Mucosa of stomach (tissue), 1 donor: ENCODE measurements around the gene ZNF662.

Source experiments
- H3K27me3 ChIP-seq: one replicate; pipeline ENCODE4 v1.7.0; 2013; ENCODE audit warnings: mild to moderate bottlenecking, low read length; ENCODE audit not compliant: control insufficient read depth, insufficient read depth
- H3K36me3 ChIP-seq: one replicate; pipeline ENCODE4 v1.7.0; 2013; ENCODE audit warnings: low read length; ENCODE audit not compliant: control insufficient read depth, insufficient read depth
- H3K4me1 ChIP-seq: one replicate; pipeline ENCODE4 v1.7.0; 2013; ENCODE audit warnings: mild to moderate bottlenecking, low read length; ENCODE audit not compliant: control insufficient read depth, insufficient read depth
- H3K4me3 ChIP-seq: one replicate; pipeline ENCODE4 v1.7.0; 2013; ENCODE audit warnings: low read length
- H3K9ac ChIP-seq: one replicate; pipeline ENCODE4 v1.7.0; 2013; ENCODE audit warnings: mild to moderate bottlenecking, low read length, moderate library complexity
- H3K9me3 ChIP-seq: one replicate; pipeline ENCODE4 v1.7.0; 2013; ENCODE audit warnings: mild to moderate bottlenecking, low read length, moderate library complexity; ENCODE audit not compliant: control insufficient read depth
- donor health status: Pancreatic carcinoma.

Gene ZNF662

DNA sequence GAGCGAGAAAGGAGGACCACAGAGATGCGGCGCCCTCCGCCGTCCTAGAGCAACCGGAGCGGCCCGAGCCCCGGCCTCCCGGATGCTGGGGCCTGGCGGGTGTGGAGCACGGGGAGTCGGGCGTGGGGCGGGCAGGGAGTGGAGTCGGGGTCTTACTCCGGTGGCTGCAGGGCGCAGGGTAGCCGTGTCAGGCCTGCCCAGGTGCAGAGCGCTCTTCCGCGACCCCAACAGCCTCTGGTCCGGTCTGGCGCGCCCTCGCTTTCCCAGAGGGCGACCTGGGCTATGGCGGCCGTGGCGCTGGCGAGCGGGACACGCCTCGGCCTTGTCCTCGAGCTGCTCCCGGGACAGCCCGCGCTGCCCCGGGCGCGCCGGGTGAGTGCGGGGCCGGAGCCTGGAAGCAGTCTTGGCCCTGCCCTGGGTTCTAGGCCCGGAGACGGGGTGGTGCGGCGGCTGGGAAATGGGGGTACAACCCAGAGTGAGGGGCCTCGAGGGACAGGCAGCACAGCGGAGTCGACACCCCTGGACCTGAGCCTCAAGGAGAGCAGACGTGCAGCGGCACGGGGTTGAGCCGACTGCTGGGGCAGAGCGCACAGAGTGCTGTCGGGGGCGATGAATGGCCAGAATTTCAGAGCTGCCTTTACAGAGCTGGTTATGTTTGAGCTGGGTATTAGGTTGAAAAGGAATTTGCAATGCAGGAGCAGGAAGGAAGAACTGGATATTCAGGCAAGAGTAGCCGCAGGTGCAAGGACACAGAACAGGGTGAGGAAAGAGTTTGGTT lies at the start of gene ZNF662:
Gene ZNF662, plus strand, starts transcription at position 73 of the 778 bp plus-strand sequence. CDS start 1,973 bp downstream, outside the sequence.
- Histone ChIP-seq H3K9ac (peak within 1 kb of the TSS; percentile 80), H3K27me3 (peaks cover 2% of the 10 kb centered on the region)

DNA sequence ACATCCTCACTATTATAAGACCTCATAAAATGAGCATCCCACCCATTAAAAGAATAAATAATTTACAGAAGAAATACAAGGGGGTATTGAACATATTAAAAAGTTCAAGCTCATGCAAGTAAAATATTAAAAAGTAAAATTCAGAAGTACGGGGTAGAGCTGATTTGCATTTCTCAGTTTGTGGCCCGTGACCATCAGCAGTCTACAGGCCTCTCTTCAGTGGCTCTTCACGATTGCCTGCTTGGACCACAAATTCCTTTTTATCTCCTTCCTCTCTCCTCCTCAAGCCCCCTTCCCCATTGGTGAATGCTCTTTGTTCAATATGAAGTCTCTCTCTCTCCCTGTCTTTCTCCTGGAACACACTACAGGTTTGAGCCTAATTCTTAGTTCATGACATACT lies 49.4 kb upstream of the ZNF662 start:
- Histone ChIP-seq H3K4me3 (no peak overlapping the region), H3K9ac (no peak overlapping the region), H3K36me3 (no peaks in the 10 kb centered on the region), H3K27me3 (no peaks in the 10 kb centered on the region), H3K9me3 (no peaks in the 10 kb centered on the region), H3K4me1 (peaks cover 22% of the 10 kb centered on the region)

More for the DNA sequence above, at the start of gene ZNF662:
- peaks cover 3% of the 10 kb centered on the region for H3K36me3 ChIP-seq
- peak within 1 kb of the TSS; percentile 79 for H3K4me3 ChIP-seq
- H3K9me3 ChIP-seq = no peaks in the 10 kb centered on the region
- H3K4me1 ChIP-seq = peaks cover 43% of the 10 kb centered on the region

DNA sequence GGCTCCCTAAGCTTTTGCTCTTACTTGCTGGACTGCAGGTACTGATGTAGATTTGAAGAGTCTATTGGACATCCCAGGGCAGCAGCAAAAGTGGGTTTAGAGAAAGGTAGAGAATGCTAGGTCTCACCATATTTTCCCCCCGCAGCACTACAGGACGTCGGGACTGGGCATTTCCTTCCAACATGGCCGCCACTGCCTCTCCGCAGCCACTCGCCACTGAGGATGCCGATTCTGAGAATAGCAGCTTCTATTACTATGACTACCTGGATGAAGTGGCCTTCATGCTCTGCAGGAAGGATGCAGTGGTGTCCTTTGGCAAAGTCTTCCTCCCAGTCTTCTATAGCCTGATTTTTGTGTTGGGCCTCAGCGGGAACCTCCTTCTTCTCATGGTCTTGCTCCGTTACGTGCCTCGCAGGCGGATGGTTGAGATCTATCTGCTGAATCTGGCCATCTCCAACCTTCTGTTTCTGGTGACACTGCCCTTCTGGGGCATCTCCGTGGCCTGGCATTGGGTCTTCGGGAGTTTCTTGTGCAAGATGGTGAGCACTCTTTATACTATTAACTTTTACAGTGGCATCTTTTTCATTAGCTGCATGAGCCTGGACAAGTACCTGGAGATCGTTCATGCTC lies 41.5 kb upstream of the ZNF662 start:
- no peaks in the 10 kb centered on the region for H3K4me1 ChIP-seq
- H3K9me3 ChIP-seq = no peaks in the 10 kb centered on the region
- no peak overlapping the region for H3K9ac ChIP-seq
- H3K4me3 ChIP-seq = no peak overlapping the region
- no peaks in the 10 kb centered on the region for H3K36me3 ChIP-seq
- no peaks in the 10 kb centered on the region for H3K27me3 ChIP-seq

DNA sequence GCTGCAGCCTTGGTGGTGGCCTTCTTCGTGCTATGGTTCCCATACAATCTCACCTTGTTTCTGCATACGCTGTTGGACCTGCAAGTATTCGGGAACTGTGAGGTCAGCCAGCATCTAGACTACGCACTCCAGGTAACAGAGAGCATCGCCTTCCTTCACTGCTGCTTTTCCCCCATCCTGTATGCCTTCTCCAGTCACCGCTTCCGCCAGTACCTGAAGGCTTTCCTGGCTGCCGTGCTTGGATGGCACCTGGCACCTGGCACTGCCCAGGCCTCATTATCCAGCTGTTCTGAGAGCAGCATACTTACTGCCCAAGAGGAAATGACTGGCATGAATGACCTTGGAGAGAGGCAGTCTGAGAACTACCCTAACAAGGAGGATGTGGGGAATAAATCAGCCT lies 40.7 kb upstream of the ZNF662 start:
- H3K9ac ChIP-seq = no peak overlapping the region
- no peaks in the 10 kb centered on the region for H3K9me3 ChIP-seq
- H3K27me3 ChIP-seq = no peaks in the 10 kb centered on the region
- H3K4me3 ChIP-seq = no peak overlapping the region
- H3K36me3 ChIP-seq = no peaks in the 10 kb centered on the region
- H3K4me1 ChIP-seq = no peaks in the 10 kb centered on the region

DNA sequence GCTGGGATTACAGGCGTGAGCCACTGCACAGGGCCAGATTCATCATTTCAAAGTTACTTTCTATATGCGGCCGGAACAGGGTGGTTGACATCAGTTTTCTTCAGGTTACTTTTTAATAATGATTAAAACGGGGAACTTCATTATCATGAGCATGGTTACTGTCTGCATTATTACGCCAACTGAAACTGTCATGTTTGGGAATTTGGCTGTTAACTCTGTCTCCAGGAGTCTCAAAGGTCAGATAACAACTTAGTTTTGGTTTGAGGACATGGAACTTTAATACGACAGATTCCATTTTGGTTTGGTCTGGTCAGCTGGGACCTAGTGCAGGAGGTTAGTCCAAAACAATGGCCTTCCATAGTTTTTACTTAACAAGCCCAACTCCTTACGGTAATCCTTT lies 38.8 kb upstream of the ZNF662 start:
- H3K9me3 ChIP-seq = no peaks in the 10 kb centered on the region
- no peaks in the 10 kb centered on the region for H3K36me3 ChIP-seq
- no peak overlapping the region for H3K4me3 ChIP-seq
- H3K9ac ChIP-seq = no peak overlapping the region
- H3K27me3 ChIP-seq = no peaks in the 10 kb centered on the region
- H3K4me1 ChIP-seq = peaks cover 7% of the 10 kb centered on the region

DNA sequence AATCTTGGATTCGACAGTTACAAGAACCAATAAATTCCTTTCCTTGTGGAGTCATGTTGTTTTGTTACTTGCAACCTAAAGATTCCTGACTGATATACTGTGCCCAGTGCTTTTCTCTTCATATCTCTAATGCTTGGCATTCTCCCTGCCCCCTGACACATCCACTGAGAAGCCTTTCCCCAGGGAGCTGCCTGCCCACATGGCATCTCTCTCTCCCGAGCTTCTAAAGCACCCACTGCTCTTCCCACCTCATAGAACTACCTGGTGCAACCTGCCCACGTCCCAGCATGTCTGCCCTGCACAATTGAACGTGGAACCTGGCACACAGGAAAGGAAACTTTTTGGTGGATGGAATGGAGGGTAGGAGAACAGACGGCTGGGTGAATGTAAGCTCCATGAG lies 37.1 kb upstream of the ZNF662 start:
- H3K4me3 ChIP-seq = no peak overlapping the region
- no peaks in the 10 kb centered on the region for H3K27me3 ChIP-seq
- peaks cover 8% of the 10 kb centered on the region for H3K4me1 ChIP-seq
- no peaks in the 10 kb centered on the region for H3K9me3 ChIP-seq
- no peaks in the 10 kb centered on the region for H3K36me3 ChIP-seq
- H3K9ac ChIP-seq = no peak overlapping the region

DNA sequence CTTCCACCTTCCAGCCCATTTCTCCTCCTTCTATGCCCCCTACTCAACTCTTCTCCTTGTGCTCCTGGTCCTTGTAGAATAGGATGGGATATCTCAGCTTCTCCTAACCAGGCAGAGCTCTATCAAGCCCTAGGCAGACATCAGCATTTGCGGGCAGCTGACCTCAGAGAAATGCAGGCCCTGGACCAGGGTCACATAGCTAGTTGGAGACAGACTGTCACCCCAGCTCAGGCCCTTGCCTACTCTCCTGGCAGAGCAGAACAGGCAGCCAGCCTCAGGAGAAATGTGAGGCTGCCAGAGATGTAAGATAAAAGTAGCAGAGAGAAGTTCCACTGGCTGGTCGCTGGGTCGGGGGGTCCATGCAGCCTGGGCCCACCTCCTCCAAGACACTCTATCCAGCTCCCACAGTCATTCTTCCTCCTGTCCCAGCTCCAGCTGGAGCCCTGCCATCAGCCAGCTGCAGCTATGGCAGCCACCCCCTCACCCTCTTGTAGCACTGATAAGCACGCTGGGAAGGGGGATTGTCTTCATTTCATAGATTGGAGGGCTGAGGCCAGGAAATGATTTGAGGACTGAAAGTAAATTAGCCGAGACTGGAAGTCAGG lies 34.2 kb upstream of the ZNF662 start:
- no peak overlapping the region for H3K4me3 ChIP-seq
- no peaks in the 10 kb centered on the region for H3K9me3 ChIP-seq
- peaks cover 8% of the 10 kb centered on the region for H3K4me1 ChIP-seq
- H3K9ac ChIP-seq = no peak overlapping the region
- H3K27me3 ChIP-seq = no peaks in the 10 kb centered on the region
- H3K36me3 ChIP-seq = no peaks in the 10 kb centered on the region

DNA sequence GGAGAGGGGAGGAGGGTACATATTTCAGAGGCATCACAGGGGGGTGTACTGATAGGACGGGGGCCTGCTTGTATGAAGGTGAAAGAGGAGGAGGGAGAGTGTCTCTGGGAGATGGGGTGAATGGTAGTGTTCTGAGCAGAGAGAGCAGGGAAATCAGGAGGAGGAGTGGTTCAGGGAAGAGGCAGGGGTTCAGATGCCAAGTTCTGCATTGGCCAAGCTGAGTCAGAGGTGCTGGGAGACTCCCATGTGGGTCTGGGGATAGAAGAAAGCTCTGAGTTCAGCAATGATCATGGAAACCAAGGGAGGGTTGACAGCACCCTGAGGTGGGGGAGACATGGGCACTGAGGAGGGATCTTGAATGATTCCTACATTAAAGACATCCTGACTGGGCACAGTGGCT lies 33.2 kb upstream of the ZNF662 start:
- no peak overlapping the region for H3K9ac ChIP-seq
- H3K36me3 ChIP-seq = no peaks in the 10 kb centered on the region
- H3K4me1 ChIP-seq = peaks cover 8% of the 10 kb centered on the region
- no peak overlapping the region for H3K4me3 ChIP-seq
- no peaks in the 10 kb centered on the region for H3K9me3 ChIP-seq
- no peaks in the 10 kb centered on the region for H3K27me3 ChIP-seq

DNA sequence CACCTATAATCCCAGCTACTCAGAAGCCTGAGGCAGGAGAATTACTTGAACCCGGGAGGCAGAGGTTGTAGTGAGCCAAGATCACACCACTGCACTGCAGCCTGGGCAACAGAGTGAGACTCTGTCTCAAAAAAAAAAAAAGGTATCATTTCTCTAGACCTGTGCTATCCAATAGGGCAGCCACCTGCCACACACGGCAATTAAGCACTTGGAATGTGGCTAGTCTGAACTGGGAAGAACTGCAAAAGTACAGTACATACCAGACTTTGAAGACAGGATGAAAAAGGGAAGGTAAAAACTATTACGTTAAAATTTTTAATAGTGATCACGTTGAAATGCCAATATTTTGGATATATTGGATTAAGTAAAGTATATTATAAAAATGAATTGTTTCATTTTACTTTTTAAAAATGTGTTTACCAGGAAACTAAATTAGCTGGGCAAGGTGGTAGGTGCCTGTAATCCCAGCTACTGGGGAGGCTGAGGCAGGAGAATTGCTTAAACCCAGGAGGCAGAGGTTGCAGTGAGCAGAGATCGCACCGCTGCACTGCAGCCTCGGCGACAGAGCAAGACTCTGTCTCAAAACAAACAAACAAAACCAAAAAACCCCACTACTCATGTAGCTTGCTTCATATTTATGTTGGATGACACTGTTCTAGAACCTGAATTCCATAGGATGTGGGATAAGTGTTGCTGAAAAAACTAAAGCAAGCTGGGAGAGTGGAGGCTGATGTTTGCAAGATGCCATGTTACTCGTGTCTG lies 32.5 kb upstream of the ZNF662 start:
- Histone ChIP-seq H3K36me3 (no peaks in the 10 kb centered on the region), H3K27me3 (no peaks in the 10 kb centered on the region), H3K4me3 (no peak overlapping the region), H3K9me3 (no peaks in the 10 kb centered on the region), H3K4me1 (peaks cover 8% of the 10 kb centered on the region), H3K9ac (no peak overlapping the region)

DNA sequence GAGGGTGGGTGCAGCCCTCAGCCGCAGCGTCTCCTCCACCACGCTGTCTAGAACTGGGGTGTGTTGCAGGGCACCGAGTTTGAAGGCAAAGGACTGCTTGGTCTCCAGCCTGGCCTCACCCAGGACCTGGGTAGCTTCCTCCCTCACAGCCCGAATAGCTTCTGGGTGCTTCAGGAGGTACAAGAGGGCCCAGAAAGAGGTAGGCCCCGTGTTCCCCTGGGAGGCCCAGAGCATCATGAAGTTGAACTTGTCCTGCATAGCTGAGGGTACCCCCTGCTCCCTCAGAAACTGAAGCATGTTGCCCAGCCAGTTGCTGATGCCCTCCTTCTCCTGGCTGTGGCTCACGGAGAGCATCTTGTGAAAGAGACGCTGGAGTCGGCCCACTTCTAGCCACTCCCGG lies 31.2 kb upstream of the ZNF662 start:
- Histone ChIP-seq H3K36me3 (no peaks in the 10 kb centered on the region), H3K27me3 (no peaks in the 10 kb centered on the region), H3K4me3 (no peak overlapping the region), H3K9ac (no peak overlapping the region), H3K4me1 (peaks cover 8% of the 10 kb centered on the region), H3K9me3 (no peaks in the 10 kb centered on the region)

DNA sequence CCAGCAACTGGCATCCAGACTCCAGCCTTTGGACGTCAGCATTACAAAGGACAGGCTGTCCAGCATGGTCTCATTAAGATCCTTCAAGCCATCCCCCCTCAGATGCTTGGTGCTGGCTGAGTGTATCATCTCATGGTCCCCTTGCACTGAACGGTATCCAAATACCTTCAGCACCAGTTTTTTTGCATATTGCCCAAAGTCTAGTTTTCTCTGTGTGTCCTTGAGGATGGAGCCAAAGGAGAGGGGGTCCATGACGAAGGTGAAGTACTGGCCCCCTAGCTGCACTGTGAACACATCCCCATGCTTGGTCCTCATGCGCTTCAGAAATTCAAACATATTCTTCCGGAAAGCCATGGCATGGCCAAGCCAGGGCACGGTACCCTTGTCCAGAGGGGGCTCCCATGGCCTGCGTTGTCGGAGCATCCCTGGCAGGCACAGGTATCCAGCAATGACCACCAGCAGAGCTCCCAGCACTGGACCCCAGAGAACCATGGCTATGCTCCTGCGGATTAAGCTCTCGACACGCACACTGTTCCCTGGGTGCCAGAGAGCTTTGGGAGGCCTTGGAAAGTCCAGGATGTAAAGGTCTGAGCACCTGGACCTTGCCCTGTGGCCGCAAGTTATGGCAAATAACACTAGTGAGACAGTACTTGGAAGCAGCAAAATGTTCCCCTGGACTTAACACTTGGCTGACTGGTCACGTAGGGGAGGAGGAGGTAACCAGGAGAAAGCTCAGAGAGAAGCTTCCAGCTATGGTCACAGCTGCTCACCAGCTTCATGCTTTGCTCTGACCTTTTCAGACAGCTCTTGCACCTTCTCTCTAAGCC lies 30.4 kb upstream of the ZNF662 start, which contains the start of gene CYP8B1:
Gene CYP8B1, minus strand, starts transcription at position 555 of the 827 bp plus-strand sequence. Its CDS starts 63 bp downstream, at position 492.
- H3K36me3 ChIP-seq = no peaks in the 10 kb centered on the region
- no peak within 1 kb of the TSS for H3K9ac ChIP-seq
- H3K4me1 ChIP-seq = peaks cover 12% of the 10 kb centered on the region
- no peaks in the 10 kb centered on the region for H3K9me3 ChIP-seq
- no peak within 1 kb of the TSS for H3K4me3 ChIP-seq
- H3K27me3 ChIP-seq = no peaks in the 10 kb centered on the region
